A549 (cell line): ENCODE measurements around the gene ASPG. TPM values are rescaled to one million over a fixed set of nuclear protein-coding genes. Genes with fewer than 3 reads are reported as not detected.

ENCODE experiments used
- ATAC-seq, 2 experiments: fragments of 200-7000 bp in 1 of 2; fragments of >200 bp in 1 of 2; cut with Nextera tagmentation in 1 of 2; cut with Tn5 transposase in 1 of 2; 3 replicates each; pipeline versions ENCODE4 v1.8.0 to v1.9.1; 2018 to 2020; ENCODE audit warnings: mild to moderate bottlenecking in 1 of 2, moderate library complexity in 1 of 2
- CTCF ChIA-PET: fragments of 300-600 bp; sonication (Branson Sonifier 250); formaldehyde crosslinking; extraction: SDS; loops from one replicate; lab custom pipeline; 2021; ENCODE audit warnings: antibody characterized with exemption, inconsistent platforms; lab: Yijun Ruan, JAX
- POLR2A ChIA-PET: fragments of 350-600 bp; formaldehyde crosslinking; extraction: SDS; loops from one replicate; lab custom pipeline; 2021; ENCODE audit warnings: antibody characterized with exemption, inconsistent platforms; lab: Yijun Ruan, JAX
- DNase-seq, 2 experiments: peaks; one replicate each; pipeline versions ENCODE4 v3.0.0 to v3.0.0-alpha.2; 2011 to 2016; ENCODE audit warnings: low read depth in 1 of 2, low spot score in 1 of 2
- FAIRE-seq: peaks from 2 replicates; lab custom pipeline; 2011; peaks lifted over from hg19 to GRCh38; lab: Jason Lieb, UNC
- H3K27ac ChIP-seq, 2 experiments: fragments of >200 bp; sonication (Bioruptor Twin); formaldehyde crosslinking; 3 replicates each; pipeline ENCODE4 v1.5.1; 2016 to 2017
- H3K4me1 ChIP-seq: fragments of >200 bp; sonication (Bioruptor Twin); formaldehyde crosslinking; 3 replicates; pipeline ENCODE4 v1.6.1; 2016
- H3K4me2 ChIP-seq: fragments of >200 bp; sonication (Bioruptor Twin); formaldehyde crosslinking; 3 replicates; pipeline ENCODE4 v1.6.1; 2016
- H3K4me3 ChIP-seq: fragments of >200 bp; sonication (Bioruptor Twin); formaldehyde crosslinking; 3 replicates; pipeline ENCODE4 v1.5.1; 2016
- H3K9me3 ChIP-seq: fragments of >200 bp; sonication (Bioruptor Twin); formaldehyde crosslinking; 3 replicates; pipeline ENCODE4 v1.6.1; 2016
- CBX8 ChIP-seq: fragments of 200-600 bp; sonication (generic); IDR thresholded peaks from 2 replicates; pipeline ENCODE4 v1.6.1; 2016
- CHD2 ChIP-seq: fragments of 150-350 bp; IDR thresholded peaks from 2 replicates; pipeline ENCODE4 v1.6.1; 2014; ENCODE audit warnings: low read length; ENCODE audit not compliant: partially characterized antibody
- EHF ChIP-seq: fragments of 250-450 bp; sonication (Bioruptor Pico); IDR thresholded peaks from 2 replicates; pipeline ENCODE4 v1.5.0; 2020; ENCODE audit warnings: mild to moderate bottlenecking
- EHMT2 ChIP-seq: fragments of 200-600 bp; sonication (generic); IDR thresholded peaks from 2 replicates; pipeline ENCODE4 v1.6.1; 2016; ENCODE audit warnings: antibody characterized with exemption, low read depth, mild to moderate bottlenecking, moderate library complexity
- FOSB ChIP-seq: fragments of 250-450 bp; sonication (Bioruptor Pico); IDR thresholded peaks from 2 replicates; pipeline ENCODE4 v1.5.0; 2020; ENCODE audit warnings: mild to moderate bottlenecking, moderate library complexity
- FOSL2 ChIP-seq, 2 experiments: fragments of 450-650 bp in 1 of 2; fragments of >200 bp in 1 of 2; sonication (Bioruptor Twin) in 1 of 2; formaldehyde crosslinking; IDR thresholded peaks; 2 replicates each; pipeline versions ENCODE4 v1.5.0 to v1.6.1; 2016 to 2020; ENCODE audit warnings: mild to moderate bottlenecking in 1 of 2, moderate library complexity in 1 of 2
- FOXS1 ChIP-seq: fragments of 250-450 bp; sonication (Bioruptor Pico); IDR thresholded peaks from 2 replicates; pipeline ENCODE4 v1.5.0; 2020; ENCODE audit warnings: mild to moderate bottlenecking, moderate library complexity
- GATA3 ChIP-seq: IDR thresholded peaks from 2 replicates; pipeline ENCODE4 v1.6.1; 2012; ENCODE audit warnings: borderline replicate concordance
- HDAC2 ChIP-seq: fragments of 200-600 bp; sonication (generic); IDR thresholded peaks from 2 replicates; pipeline ENCODE4 v1.6.1; 2016
- HEYL ChIP-seq: fragments of 250-450 bp; sonication (Bioruptor Pico); IDR thresholded peaks from 2 replicates; pipeline ENCODE4 v1.8.0; 2021; ENCODE audit warnings: mild to moderate bottlenecking, moderate library complexity
- HOXB13 ChIP-seq: fragments of 250-450 bp; sonication (Bioruptor Pico); IDR thresholded peaks from 2 replicates; pipeline ENCODE4 v1.5.0; 2020; ENCODE audit warnings: low read depth, mild to moderate bottlenecking, moderate library complexity
- JUN ChIP-seq, 2 experiments: fragments of >200 bp; sonication (Bioruptor Twin); formaldehyde crosslinking; IDR thresholded peaks; 2 replicates in 1 of 2; 3 replicates in 1 of 2; pipeline ENCODE4 v1.6.1; 2016 to 2017
- KDM1A ChIP-seq: fragments of 200-600 bp; sonication (generic); IDR thresholded peaks from 2 replicates; pipeline ENCODE4 v1.6.1; 2016; ENCODE audit warnings: low read depth, mild to moderate bottlenecking
- KDM5A ChIP-seq: fragments of 200-600 bp; sonication (generic); IDR thresholded peaks from 2 replicates; pipeline ENCODE4 v1.6.1; 2016; ENCODE audit warnings: antibody characterized with exemption, mild to moderate bottlenecking
- MYC ChIP-seq: IDR thresholded peaks from 2 replicates; pipeline ENCODE4 v1.6.1; 2012; ENCODE audit warnings: mild to moderate bottlenecking, inconsistent platforms, low read length, improper control_type of control experiment, borderline replicate concordance
- NPAS2 ChIP-seq: fragments of 250-450 bp; sonication (Bioruptor Pico); IDR thresholded peaks from 2 replicates; pipeline ENCODE4 v1.8.0; 2022; ENCODE audit warnings: mild to moderate bottlenecking, moderate library complexity, borderline replicate concordance
- PHF8 ChIP-seq: fragments of 200-600 bp; sonication (generic); IDR thresholded peaks from 2 replicates; pipeline ENCODE4 v1.6.1; 2016; ENCODE audit warnings: low read depth, mild to moderate bottlenecking, antibody characterized with exemption, moderate library complexity, borderline replicate concordance
- POLR2A ChIP-seq: IDR thresholded peaks from 2 replicates; pipeline ENCODE4 v1.6.1; 2012; ENCODE audit warnings: mild to moderate bottlenecking, low read length
- POLR2AphosphoS2 ChIP-seq: conservative IDR thresholded peaks from 2 replicates; pipeline ENCODE4 v1.6.1; 2012; ENCODE audit warnings: low read length, improper control_type of control experiment, inconsistent platforms
- RAD21 ChIP-seq, 2 experiments: fragments of >200 bp in 1 of 2; sonication (Bioruptor Twin) in 1 of 2; formaldehyde crosslinking in 1 of 2; IDR thresholded peaks in 1 of 2; conservative IDR thresholded peaks in 1 of 2; 2 replicates in 1 of 2; 3 replicates in 1 of 2; pipeline ENCODE4 v1.6.1; 2012 to 2018; ENCODE audit warnings: inconsistent platforms in 1 of 2
- RCOR1 ChIP-seq: fragments of 150-350 bp; IDR thresholded peaks from 2 replicates; pipeline ENCODE4 v1.6.1; 2014; ENCODE audit warnings: antibody characterized with exemption, low read length, low read depth
- RNF2 ChIP-seq: fragments of 200-600 bp; sonication (generic); IDR thresholded peaks from 2 replicates; pipeline ENCODE4 v1.6.1; 2016; ENCODE audit warnings: low read depth, mild to moderate bottlenecking, antibody characterized with exemption, moderate library complexity, borderline replicate concordance
- SREBF2 ChIP-seq: fragments of 450-650 bp; IDR thresholded peaks from 2 replicates; pipeline ENCODE4 v1.6.1; 2014; ENCODE audit warnings: mild to moderate bottlenecking, moderate library complexity
- TFCP2L1 ChIP-seq: fragments of 250-450 bp; sonication (Bioruptor Pico); IDR thresholded peaks from 2 replicates; pipeline ENCODE4 v1.5.0; 2021; ENCODE audit warnings: mild to moderate bottlenecking
- USF2 ChIP-seq: fragments of 450-650 bp; IDR thresholded peaks from 2 replicates; pipeline ENCODE4 v1.6.1; 2014; ENCODE audit warnings: antibody characterized with exemption
- ZFP36 ChIP-seq: fragments of 450-650 bp; IDR thresholded peaks from 2 replicates; pipeline ENCODE4 v1.6.1; 2014; ENCODE audit warnings: borderline replicate concordance; ENCODE audit not compliant: partially characterized antibody
- WGBS: methylation state at CpG from one replicate; pipeline ENCODE4 v1.1.6; 2017; ENCODE audit errors: missing lambda C conversion rate; 5-methylcytosine and 5-hydroxymethylcytosine counted together
- polyA plus RNA-seq, 4 experiments: library from polyadenylated mRNA; depleted of rRNA in 3 of 4; stranded (reverse); fragments of >200 nt; fragmentation: RNase III in 1 of 4; extraction: RNeasy Plus Mini Kit Qiagen cat#74134 plus additional on column Dnase treatment in 1 of 4; gene quantifications; 2 replicates in 3 of 4; 3 replicates in 1 of 4; pipeline ENCODE4 v1.2.3, GENCODE V29; 2011 to 2017
- TF ChIP-seq, protein P1 (sequence below): fragments of >200 bp; sonication (Bioruptor Twin); formaldehyde crosslinking; IDR thresholded peaks from 3 replicates; pipeline ENCODE4 v1.6.1; 2016
- TF ChIP-seq, protein P2 (sequence below): IDR thresholded peaks from 2 replicates; pipeline ENCODE4 v1.6.1; 2012
- TF ChIP-seq, protein P3 (sequence below): IDR thresholded peaks from 2 replicates; pipeline ENCODE4 v1.6.1; 2012; ENCODE audit warnings: low read depth, borderline replicate concordance

Gene ASPG
- polyA plus RNA-seq, 2 of the 4 experiments (the other 2 are of a cell fraction) = not detected

GRCh38 chr14:104103446-104104075 lies 18.1 kb downstream of the ASPG start:
- Histone ChIP-seq H3K27ac (no peak overlapping the region), H3K4me2 (no peak overlapping the region), H3K4me3 (no peak overlapping the region)
- no peak for FAIRE-seq
- POLR2A ChIA-PET = no interaction called here
- CTCF ChIA-PET = interaction anchor here (0.9 to 4.1 kb wide), 3 partner anchors 8 to 34 kb away, joined by 3 to 29 read pairs (median 3); no protein-coding TSS in a partner anchor
- WGBS = 51% methylated on average over 22 of the region's 23 CpGs
- TF ChIP-seq, protein P1, sequence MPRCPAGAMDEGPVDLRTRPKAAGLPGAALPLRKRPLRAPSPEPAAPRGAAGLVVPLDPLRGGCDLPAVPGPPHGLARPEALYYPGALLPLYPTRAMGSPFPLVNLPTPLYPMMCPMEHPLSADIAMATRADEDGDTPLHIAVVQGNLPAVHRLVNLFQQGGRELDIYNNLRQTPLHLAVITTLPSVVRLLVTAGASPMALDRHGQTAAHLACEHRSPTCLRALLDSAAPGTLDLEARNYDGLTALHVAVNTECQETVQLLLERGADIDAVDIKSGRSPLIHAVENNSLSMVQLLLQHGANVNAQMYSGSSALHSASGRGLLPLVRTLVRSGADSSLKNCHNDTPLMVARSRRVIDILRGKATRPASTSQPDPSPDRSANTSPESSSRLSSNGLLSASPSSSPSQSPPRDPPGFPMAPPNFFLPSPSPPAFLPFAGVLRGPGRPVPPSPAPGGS = no peak
- TF ChIP-seq FOXS1 (CRISPR knock-in tag) = no peak
- TF ChIP-seq NPAS2 (CRISPR knock-in tag) = no peak
- TF ChIP-seq RCOR1 = no peak
- no peak for TF ChIP-seq EHF
- no peak for TF ChIP-seq TFCP2L1 (CRISPR knock-in tag)
- TF ChIP-seq, protein P2, sequence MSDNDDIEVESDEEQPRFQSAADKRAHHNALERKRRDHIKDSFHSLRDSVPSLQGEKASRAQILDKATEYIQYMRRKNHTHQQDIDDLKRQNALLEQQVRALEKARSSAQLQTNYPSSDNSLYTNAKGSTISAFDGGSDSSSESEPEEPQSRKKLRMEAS = no peak
- no peak for TF ChIP-seq JUN (IDR thresholded peaks at IDR 0.05)
- no peak for TF ChIP-seq PHF8
- TF ChIP-seq ZFP36 = no peak
- TF ChIP-seq, protein P3, sequence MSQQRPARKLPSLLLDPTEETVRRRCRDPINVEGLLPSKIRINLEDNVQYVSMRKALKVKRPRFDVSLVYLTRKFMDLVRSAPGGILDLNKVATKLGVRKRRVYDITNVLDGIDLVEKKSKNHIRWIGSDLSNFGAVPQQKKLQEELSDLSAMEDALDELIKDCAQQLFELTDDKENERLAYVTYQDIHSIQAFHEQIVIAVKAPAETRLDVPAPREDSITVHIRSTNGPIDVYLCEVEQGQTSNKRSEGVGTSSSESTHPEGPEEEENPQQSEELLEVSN = no peak
- no peak for TF ChIP-seq RAD21 (conservative IDR thresholded peaks at IDR 0.05 in 1 of 2, IDR thresholded peaks at IDR 0.05 in 1 of 2)
- TF ChIP-seq EHMT2 = no peak
- no peak for TF ChIP-seq POLR2A
- no peak for TF ChIP-seq HOXB13 (CRISPR knock-in tag)
- no peak for TF ChIP-seq MYC
- no peak for TF ChIP-seq FOSL2 (IDR thresholded peaks at IDR 0.05)
- TF ChIP-seq FOSL2 (CRISPR knock-in tag; IDR thresholded peaks at IDR 0.05) = no peak
- no peak for TF ChIP-seq KDM1A
- no peak for TF ChIP-seq SREBF2
- no peak for TF ChIP-seq GATA3
- TF ChIP-seq, all 56 proteins: peak for 0
- Histone ChIP-seq H3K9me3 (no peaks in the 10 kb centered on the region), H3K4me1 (no peaks in the 10 kb centered on the region)
- ATAC-seq = peak in 1 of 2 experiments; percentile 9; a peak in 3 of 6 replicates
- DNase-seq = no peak

GRCh38 chr14:104104076-104104901 lies 18.8 kb downstream of the ASPG start:
- H3K9me3 ChIP-seq = no peaks in the 10 kb centered on the region
- CTCF ChIA-PET = interaction anchor here (0.9 to 4.1 kb wide), 4 partner anchors 9 to 460 kb away, joined by 3 to 29 read pairs (median 4); no protein-coding TSS in a partner anchor
- H3K4me3 ChIP-seq = no peak overlapping the region
- H3K27ac ChIP-seq = no peak overlapping the region
- WGBS = 56% methylated on average over 7 of the region's 35 CpGs
- DNase-seq (no peak), FAIRE-seq (no peak), ATAC-seq (no peak)
- POLR2A ChIA-PET = no interaction called here
- H3K4me1 ChIP-seq = no peaks in the 10 kb centered on the region
- H3K4me2 ChIP-seq = no peak overlapping the region
- TF ChIP-seq KDM1A (no peak), HDAC2 (no peak), USF2 (no peak), FOSB (no peak), GATA3 (no peak), POLR2A (no peak), RNF2 (no peak), CHD2 (no peak), CBX8 (no peak), FOXS1 (CRISPR knock-in tag) (no peak), HEYL (CRISPR knock-in tag) (no peak), MYC (no peak), ZFP36 (no peak), KDM5A (no peak), POLR2AphosphoS2 (no peak)
- TF ChIP-seq, protein P2 = no peak
